ENCODE results near the gene FGGY.

Gene FGGY

GRCh38 chr1:59752556-59753414 is 455.9 kb downstream of the FGGY start:
- FAIRE-seq (no peak), DNase-seq (ENCODE audit: insufficient read length, low spot score) (no peak)
- no peak for TF ChIP-seq POLR2A (IDR thresholded peaks at IDR 0.05; ENCODE audit: low read depth, low read length)

DNA sequence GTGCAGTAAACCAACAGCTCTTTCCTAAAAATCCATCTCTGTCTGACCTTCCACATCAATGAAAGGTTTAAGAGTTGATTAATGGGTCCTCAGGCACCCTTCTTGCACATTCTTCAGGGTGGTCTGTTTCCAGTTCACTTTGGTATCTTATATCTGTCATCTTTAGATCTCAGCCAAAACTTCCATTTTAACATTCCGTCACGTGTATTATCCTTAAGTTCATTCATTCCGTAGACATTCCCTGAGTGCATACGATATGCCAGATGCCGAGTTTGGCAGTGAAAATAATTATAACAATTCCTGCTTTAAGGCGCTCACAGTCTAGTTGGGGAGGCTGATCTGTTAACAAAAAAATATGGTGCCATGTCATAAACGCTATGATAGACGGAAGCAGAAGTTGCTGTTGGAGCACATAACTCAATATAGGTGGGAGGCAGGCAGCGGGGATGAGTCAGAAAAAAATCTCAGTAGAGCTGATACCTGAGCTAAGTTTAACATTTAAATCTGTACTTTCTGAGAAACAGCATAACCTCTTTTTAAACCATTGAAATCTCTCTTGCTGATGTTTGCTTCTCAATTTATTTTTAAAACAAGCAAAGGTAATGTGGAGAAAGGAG is 458.3 kb downstream of the FGGY start:
- TF ChIP-seq POLR2A (IDR thresholded peaks at IDR 0.05; ENCODE audit: low read depth, low read length): no peak
- no peak for DNase-seq (ENCODE audit: insufficient read length, low spot score)
- no peak for FAIRE-seq

- FAIRE-seq (no peak), DNase-seq (ENCODE audit: insufficient read length, low spot score) (no peak)
- no peak for TF ChIP-seq POLR2A (IDR thresholded peaks at IDR 0.05; ENCODE audit: low read depth, low read length)
Measured at GRCh38 chr1:59757197-59757747, 460.4 kb downstream of the FGGY start.

DNA sequence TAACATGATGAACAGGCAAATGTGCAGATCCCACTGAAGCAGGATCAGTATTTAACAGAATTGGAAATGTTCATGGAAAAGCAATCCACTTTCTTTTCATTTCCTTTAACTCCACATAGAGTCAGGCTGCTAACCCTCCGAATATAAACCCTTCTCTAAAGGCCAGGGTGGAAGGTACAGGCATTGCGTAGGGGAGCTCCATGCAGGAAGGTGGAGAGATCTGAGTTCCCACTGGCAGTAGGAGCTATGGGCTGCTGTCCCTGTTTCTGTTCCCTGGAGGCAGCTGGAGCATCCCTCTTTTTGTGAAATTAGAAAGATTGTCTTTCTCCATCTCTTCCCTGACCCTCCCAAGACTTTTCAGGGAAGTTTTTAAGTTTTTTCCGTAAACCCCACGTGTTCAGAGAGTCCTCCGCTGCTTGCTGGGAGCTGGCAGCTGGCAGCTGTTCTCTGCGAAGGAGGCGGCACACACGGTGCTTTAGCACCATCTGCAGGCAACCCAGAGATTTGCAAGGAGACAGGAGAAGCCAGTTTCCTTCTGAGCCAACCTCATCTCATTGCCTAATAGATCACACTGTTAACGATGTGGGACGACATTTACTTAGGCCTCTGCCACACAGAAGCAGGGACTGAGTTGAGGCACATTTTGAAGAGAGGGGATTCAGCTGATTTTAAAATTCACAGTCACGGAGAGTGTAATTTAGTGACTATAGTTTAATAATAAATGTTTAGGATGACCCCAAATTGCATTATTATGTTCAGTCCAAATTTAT is 462.4 kb downstream of the FGGY start:
- DNase-seq (ENCODE audit: insufficient read length, low spot score): peak; percentile 57
- no peak for TF ChIP-seq POLR2A (IDR thresholded peaks at IDR 0.05; ENCODE audit: low read depth, low read length)
- peak; percentile 95 for FAIRE-seq

GRCh38 chr1:59761443-59761842 is 464.5 kb downstream of the FGGY start:
- no peak for DNase-seq (ENCODE audit: insufficient read length, low spot score)
- FAIRE-seq: no peak
- no peak for TF ChIP-seq POLR2A (IDR thresholded peaks at IDR 0.05; ENCODE audit: low read depth, low read length)

DNA sequence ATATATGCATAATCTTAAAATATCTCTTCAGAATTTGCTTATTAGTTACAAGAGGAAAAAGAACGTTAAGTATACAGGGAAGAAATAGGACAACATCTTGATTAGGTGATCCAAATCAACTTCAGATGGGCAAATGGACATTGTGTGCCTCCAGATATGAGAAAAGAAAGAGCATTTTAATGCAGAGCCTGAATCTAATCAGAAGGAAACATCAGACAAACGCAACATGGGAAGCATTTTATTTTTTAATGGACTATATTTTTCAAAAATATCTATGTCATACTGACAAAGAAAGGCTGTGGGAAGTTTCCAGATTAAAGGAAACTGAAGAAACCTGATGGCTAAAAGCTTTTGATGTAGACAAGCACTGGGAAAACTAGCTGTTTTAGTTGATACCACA is 466.5 kb downstream of the FGGY start:
- TF ChIP-seq POLR2A (IDR thresholded peaks at IDR 0.05; ENCODE audit: low read depth, low read length): no peak
- FAIRE-seq (no peak), DNase-seq (ENCODE audit: insufficient read length, low spot score) (no peak)

DNA sequence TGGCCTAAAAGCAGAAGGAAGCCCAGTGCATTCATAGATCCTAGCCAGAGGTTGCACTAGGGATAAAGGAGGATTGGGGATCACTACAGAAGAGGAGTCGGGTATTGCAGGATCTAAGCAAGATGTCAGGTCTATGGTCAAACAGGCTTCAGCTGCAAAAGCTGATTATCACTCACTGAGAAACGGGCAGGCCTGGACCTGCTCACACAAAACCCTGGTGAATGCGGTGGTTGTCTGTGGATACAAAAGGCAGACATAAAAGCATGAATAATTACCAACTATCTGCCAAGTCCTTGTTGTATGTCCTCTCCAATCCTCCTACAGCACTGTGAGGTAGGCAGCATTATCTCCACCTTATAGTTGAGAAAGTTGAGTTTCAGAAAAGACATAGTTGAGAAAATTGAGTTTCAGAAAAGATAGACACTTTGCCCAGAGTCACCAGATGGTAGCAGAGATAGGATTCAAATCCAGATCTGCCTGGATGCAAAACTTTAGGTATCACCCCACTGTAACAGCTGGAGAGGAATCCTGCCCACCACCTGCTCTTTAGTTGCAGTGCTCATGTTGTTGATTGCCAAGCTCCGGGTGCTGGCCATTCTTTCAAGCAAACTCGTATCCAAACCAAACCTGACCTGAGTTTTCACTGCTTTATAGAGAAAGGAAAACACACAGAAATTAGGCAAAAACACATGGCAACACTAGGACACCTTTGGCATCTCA is 468.3 kb downstream of the FGGY start:
- FAIRE-seq: no peak
- no peak for TF ChIP-seq POLR2A (IDR thresholded peaks at IDR 0.05; ENCODE audit: low read depth, low read length)
- DNase-seq (ENCODE audit: insufficient read length, low spot score): no peak

GRCh38 chr1:59766227-59766855 is 469.4 kb downstream of the FGGY start:
- FAIRE-seq (no peak), DNase-seq (ENCODE audit: insufficient read length, low spot score) (no peak)
- no peak for TF ChIP-seq POLR2A (IDR thresholded peaks at IDR 0.05; ENCODE audit: low read depth, low read length)

- FAIRE-seq: peak; percentile 23
- DNase-seq (ENCODE audit: insufficient read length, low spot score): no peak
- TF ChIP-seq POLR2A (IDR thresholded peaks at IDR 0.05; ENCODE audit: low read depth, low read length): no peak
Measured at GRCh38 chr1:59767119-59767518, 470.2 kb downstream of the FGGY start.

- no peak for TF ChIP-seq POLR2A (IDR thresholded peaks at IDR 0.05; ENCODE audit: low read depth, low read length)
- FAIRE-seq (no peak), DNase-seq (ENCODE audit: insufficient read length, low spot score) (no peak)
Measured at GRCh38 chr1:59768792-59769735, 472.2 kb downstream of the FGGY start.

DNA sequence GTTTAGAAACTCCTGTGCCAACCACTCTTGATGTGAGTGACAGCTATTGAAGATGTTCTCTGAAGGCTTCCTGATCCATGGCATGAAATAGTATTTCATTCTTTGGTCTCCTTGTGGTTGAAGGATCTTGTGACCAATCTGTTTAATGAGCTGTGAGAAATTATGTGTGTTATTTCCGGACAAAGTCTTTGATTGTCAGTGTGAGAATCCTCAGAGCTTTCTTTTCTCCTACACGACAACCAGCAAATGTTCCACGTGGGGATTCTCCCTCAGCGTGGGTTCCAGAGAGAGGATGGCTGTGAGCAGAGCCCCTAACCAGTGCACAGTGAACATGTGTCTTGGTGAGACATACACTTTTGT is 472.8 kb downstream of the FGGY start:
- TF ChIP-seq POLR2A (IDR thresholded peaks at IDR 0.05; ENCODE audit: low read depth, low read length): no peak
- DNase-seq (ENCODE audit: insufficient read length, low spot score): no peak
- FAIRE-seq: no peak

DNA sequence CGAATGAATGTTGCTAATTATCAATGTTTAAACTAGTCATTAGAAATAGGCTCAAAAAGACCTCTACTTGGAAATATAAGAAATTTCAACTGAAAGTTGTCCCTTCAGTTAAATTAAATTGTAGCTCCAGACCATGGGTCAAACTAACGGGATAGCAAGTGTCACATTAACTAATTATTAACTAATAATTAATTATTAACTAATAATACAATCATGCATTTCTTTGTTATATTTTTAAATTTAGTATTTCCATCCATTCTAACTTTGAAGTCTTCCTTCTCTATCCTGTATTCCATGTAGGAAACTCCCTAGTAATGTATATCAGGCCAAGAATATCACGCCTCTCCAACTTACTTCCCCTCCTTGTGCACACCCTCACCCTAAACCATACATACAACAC is 474.5 kb downstream of the FGGY start:
- DNase-seq (ENCODE audit: insufficient read length, low spot score) (no peak), FAIRE-seq (no peak)
- no peak for TF ChIP-seq POLR2A (IDR thresholded peaks at IDR 0.05; ENCODE audit: low read depth, low read length)
